RPMI8226 (cell line): ENCODE results near the gene LINGO1.

Experiments used
- DNase-seq: peaks from one replicate; pipeline ENCODE4 v3.0.0-alpha.2; 2015

The LINGO1 gene

GRCh38 chr15:77654975-77655374 is 22.3 kb upstream of the LINGO1 start:
- DNase-seq: peak; percentile 70

GRCh38 chr15:77653832-77654480 is 21.2 kb upstream of the LINGO1 start:
- no peak for DNase-seq

DNA sequence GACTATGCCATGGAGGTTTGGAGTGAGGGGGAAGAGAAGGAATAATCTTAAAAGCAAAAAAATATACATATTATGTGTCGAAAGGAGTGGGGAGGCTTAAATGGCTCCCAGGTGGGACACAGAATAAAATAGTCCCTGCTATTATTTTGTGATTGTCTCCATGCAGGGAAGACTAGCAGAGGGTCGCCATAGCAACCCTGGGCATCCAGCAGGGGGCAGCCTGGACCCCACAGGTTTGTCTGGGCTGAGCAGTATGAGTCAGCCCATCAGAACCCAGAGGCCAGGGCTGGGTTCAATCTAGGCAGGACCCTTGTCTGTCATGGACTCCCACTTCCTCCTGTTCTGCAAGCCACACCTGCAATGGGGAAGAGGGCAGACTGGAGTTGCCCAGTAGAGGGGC is 17.6 kb upstream of the LINGO1 start:
- DNase-seq: peak; percentile 36

DNA sequence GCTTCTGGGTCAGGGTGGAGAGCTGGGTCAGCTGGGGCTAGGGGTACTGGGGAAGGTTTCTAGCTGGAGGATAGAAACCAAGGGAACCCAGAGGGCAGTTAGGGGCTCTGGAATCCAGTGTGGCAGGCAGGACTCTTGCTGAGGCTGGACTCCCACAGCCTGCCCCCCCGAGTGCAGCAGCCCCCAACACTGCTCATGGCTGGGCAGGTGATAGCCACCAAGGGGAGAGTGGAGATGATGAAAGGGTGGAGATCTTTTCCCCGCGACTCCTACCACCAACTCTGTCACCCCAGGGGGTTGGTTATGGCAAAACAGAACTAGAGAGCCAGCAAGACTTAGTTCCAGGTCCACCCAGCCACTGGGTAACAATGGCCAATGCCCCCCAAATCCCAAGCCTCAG is 16.9 kb upstream of the LINGO1 start:
- no peak for DNase-seq

DNA sequence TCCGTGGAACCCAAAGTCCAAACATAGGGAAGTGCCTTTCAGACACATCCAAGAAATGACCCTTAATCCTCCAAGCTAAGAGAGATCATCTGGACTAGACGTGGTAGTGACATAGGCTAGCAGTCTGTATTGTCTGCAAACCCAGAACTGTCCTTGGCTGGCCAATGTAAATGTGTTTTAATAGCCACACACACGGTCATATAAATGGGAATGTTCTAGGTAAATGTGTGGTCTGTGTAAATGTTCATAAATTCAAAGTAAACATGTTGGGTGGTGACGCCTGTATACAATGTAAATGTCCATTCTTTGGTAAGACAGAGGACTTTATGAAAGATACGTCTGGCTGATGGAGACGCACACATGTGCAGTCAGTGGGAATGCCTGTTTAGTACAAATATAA is 16.3 kb upstream of the LINGO1 start:
- DNase-seq: no peak

GRCh38 chr15:77647961-77648360 is 15.2 kb upstream of the LINGO1 start:
- no peak for DNase-seq

GRCh38 chr15:77646104-77646694 is 13.5 kb upstream of the LINGO1 start:
- no peak for DNase-seq

DNA sequence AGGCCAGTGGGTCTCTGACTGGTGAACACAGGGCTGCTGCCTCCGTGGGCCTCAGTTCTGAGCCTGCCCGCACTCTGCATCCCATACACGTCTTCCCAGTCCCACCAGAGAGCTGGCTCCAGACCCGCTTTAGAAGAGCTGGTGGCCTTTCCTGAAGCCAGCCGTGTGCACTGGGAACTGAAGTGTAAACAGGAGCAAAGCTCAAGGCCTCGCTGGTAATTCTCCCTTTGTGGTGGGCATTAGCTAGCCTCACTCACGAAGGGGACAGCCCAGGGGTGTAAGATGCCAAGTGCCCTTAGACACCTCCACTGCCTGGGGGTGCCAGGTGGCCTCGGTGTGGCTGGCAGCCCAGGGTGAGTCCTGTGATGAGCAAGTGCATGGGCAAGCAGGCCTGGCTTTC is 12.9 kb upstream of the LINGO1 start:
- no peak for DNase-seq

- no peak for DNase-seq
Measured at GRCh38 chr15:77644543-77645247, 12.0 kb upstream of the LINGO1 start.

- no peak for DNase-seq
Measured at GRCh38 chr15:77643764-77644163, 11.1 kb upstream of the LINGO1 start.

DNA sequence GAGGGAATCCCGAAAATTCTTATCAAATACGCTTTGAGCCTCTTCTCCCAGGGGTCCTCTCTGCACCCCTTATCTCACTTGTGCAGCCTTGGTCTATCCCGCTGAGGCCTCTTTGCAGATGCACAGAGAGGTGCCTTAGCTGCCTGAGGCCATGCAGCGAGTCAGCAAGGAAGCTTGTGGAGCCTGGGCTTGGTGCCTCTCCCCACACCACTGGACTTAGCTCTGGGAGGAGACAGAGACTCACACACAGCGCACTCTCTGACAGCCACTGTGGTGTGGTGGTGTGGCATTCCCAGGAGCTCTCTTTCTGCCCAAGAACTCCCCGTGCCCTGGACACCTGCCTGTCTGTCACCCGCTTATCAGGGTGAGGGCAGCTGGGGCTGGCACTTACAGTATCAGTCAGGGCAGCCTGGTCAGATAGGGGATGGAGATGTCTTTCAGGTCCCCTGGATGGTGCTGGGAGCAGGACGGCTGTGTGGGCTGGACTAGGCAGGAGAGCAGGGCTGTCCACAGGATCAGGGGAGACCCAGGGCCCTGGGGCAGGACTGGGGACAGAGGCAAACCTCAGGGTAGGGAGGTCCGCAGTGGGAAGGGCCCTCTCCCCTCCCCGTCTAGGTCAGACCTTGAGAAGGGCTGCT is 10.2 kb upstream of the LINGO1 start:
- DNase-seq: no peak

DNA sequence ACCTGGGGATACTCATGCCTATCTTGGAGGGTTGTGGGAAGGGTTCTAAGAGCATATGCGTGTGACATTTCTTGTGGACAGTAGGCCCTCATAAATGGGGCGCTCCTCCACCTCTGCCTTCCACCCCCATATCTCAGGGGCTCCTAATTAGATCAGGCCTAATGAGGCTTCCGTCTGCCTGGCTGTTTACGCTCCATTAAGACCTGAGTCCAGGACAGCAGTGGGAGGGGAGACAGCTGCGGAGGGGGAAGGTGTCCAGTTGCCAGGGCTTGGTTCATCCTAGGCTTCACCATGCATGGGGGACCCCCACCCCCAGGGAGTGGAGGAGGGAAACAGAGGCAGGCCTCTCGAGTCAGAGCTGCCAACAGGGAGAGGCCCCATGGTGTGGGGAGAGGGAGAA is 9.3 kb upstream of the LINGO1 start:
- DNase-seq: no peak

DNA sequence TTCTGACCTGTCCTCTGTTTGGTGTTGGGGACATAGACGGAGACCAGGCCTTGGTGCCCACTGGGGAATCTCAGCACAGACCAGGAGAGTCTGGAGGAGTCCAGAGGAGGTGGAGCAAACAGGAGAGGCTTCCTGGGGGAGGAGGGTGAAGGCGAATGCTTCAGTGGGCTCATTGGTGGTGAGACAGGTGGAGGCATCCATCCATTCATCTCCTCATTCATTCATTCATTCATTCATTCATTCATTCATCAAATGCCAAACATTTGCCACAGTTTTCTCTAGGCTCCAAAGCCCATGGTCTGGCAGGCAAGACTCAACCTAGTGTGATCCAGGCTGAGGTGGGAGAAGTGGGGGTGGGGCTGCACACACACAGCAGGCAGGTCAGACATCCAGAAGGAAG is 7.9 kb upstream of the LINGO1 start:
- no peak for DNase-seq

DNA sequence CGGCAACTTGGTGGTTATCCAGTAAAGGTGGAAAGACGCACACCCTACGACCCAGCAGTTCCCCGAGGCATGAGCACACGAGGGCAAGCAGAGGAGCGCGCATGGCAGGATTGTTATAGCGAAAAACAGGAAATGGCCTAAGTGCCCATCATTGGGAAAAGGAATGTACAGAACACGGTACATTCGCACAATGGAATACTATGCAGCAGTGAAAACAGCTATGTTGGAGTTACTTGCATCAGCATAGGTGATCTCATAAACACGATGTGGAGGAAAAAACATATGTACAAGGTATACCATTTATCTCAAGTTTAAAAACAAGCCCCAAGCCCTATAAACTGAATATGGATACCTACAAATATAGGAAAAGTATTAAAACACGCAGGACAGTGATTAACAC is 6.7 kb upstream of the LINGO1 start:
- DNase-seq: no peak

- no peak for DNase-seq
Measured at GRCh38 chr15:77637851-77638692, 5.4 kb upstream of the LINGO1 start.

DNA sequence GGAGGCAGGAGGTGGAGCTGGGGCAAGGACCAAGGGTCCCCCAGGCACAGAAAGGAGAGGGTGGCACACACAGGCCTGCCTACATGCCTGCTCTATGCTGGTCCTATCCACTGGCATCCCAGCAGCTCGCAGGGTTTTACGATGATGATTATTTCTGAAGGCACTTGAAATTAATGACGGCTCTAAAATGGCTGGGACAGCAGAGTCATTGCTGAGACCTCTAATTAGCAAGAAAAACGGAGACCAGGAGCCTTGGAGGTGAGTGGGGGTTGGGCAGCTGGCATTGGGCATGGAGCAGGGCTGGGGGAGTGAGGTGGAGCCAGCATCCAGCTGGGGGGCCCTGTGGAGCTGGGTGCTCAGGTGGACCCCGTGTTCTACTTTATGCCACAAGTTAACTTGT is 3.5 kb upstream of the LINGO1 start:
- no peak for DNase-seq

GRCh38 chr15:77634266-77634962 is 1.7 kb upstream of the LINGO1 start:
- peak; percentile 85 for DNase-seq

- no peak for DNase-seq
Measured at GRCh38 chr15:77633913-77634265, 1.2 kb upstream of the LINGO1 start.

- DNase-seq: peak; percentile 90
Measured at GRCh38 chr15:77633134-77633912, 611 bp upstream of the LINGO1 start.

DNA sequence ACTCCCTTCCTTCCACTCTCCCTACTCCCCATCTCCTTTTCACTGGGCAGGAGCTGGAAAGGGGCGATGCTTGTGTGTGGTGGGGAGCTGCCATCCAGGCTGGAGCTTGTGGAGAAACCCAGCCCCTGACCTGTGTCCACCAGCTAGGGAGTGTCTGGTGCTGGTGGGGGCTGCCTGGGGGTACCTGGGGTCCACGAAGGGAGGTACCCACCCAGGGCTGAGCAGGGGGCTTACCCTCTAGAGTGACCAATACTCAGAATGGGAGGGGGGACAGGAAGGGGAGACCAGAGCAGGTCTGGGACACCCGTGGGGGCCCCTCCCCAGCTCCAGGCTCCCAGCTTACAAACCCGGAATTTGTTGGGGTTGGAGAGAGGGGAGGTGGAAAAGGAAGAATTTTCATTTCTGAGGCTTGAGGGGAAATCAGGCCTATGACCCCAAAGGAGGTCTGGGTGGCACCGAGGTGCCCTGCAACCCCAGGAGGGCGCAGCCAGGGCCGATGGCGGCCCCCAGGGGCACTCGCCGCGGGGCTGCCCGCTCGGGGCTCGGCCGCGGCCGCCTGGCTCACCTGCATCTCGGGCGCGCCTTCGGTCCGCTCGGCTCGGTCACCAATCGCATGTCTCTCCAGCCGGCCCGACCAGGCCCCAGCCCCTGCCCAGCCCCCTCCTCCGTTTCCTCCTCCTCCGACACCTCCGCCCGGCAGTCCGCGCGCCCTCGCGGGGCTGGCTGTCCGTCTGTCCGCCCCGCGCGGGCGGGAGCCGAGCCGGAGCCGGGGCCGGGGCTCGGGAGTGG is 773 bp downstream of the LINGO1 start:
- DNase-seq: no peak
